ENCODE results near the gene SEMA3B. TPM values are rescaled to one million over a fixed set of nuclear protein-coding genes. Genes with fewer than 3 reads are reported as not detected.

SEMA3B gene
- total RNA-seq, 1 experiment from 2014 or later, result 7.3 TPM

DNA sequence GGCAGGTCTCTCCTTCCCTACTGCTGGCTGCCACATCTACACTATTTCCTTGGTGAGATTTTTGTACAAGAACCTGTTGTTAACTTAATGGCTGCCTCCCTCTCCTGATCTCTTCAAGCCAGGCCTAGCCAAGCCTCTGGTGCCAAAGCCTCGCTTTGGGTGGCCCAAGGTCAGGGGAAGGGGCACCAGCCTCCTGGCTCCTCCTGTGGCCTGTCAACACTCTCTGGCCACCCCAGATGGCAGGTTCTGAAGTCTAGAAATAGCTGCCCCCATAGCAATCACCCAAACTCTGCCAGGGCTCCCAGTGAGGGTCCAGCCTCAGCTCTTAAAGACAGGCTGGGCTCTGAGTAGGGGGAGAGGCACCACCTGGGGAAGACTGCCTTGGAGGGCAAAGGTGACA lies 18.3 kb downstream of the SEMA3B start:
- peaks cover 21% of the 10 kb centered on the region for H3K36me3 Mint-ChIP-seq
- H3K4me3 Mint-ChIP-seq, result no peak overlapping the region
- TF ChIP-seq, protein P1, sequence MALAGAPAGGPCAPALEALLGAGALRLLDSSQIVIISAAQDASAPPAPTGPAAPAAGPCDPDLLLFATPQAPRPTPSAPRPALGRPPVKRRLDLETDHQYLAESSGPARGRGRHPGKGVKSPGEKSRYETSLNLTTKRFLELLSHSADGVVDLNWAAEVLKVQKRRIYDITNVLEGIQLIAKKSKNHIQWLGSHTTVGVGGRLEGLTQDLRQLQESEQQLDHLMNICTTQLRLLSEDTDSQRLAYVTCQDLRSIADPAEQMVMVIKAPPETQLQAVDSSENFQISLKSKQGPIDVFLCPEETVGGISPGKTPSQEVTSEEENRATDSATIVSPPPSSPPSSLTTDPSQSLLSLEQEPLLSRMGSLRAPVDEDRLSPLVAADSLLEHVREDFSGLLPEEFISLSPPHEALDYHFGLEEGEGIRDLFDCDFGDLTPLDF (CRISPR knock-in tag; IDR thresholded peaks at IDR 0.05), result no peak
- TF ChIP-seq CBFB (CRISPR knock-in tag; IDR thresholded peaks at IDR 0.05; ENCODE audit: low read depth) (no peak), NFE2L1 (CRISPR knock-in tag; IDR thresholded peaks at IDR 0.05) (no peak), IRF2 (CRISPR knock-in tag; IDR thresholded peaks at IDR 0.05; ENCODE audit: borderline replicate concordance, low read depth) (no peak), SMAD3 (CRISPR knock-in tag; IDR thresholded peaks at IDR 0.05; ENCODE audit: borderline replicate concordance) (no peak), ZNF219 (CRISPR knock-in tag; IDR thresholded peaks at IDR 0.05; ENCODE audit: borderline replicate concordance) (no peak), ZNF263 (CRISPR knock-in tag; IDR thresholded peaks at IDR 0.05; ENCODE audit: low read depth) (no peak), ETV6 (CRISPR knock-in tag; IDR thresholded peaks at IDR 0.05) (no peak), NFYB (CRISPR knock-in tag; conservative IDR thresholded peaks at IDR 0.05; ENCODE audit: low read depth) (no peak), NR1H2 (CRISPR knock-in tag; IDR thresholded peaks at IDR 0.05) (no peak), FOXK1 (CRISPR knock-in tag; IDR thresholded peaks at IDR 0.05) (no peak), ATF1 (CRISPR knock-in tag; IDR thresholded peaks at IDR 0.05) (no peak), JUN (CRISPR knock-in tag; IDR thresholded peaks at IDR 0.05) (no peak), SP1 (CRISPR knock-in tag; conservative IDR thresholded peaks at IDR 0.05) (no peak)
- TF ChIP-seq, protein P2, sequence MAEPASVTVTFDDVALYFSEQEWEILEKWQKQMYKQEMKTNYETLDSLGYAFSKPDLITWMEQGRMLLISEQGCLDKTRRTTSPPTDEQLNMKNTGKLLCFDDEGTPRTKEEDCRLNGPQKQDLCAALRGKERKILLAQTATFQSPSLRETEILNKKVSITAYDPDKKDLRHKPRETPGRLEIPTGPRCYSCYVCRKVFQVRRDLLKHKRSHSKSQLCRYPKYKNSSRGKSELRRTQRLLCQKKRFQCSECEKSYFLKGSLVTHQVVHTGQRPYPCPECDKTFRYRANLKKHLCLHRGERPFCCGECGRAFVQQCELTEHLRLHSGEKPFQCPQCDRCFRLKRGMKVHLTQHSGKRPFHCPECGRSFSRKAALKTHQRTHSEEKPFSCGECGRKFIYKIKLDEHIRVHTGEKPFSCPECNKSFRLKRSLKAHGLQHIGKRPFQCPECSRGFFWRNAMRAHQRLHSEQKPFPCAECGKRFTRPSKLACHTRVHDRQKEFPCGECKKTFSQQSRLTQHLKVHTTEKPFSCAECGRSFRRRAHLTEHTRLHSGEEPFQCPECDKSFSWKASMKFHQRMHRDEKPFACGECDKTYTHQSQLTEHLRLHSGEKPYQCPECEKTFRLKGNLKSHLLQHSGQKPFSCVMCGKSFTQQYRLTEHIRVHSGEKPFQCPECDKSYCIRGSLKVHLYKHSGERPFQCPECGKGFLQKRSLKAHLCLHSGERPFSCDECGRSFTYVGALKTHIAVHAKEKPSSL (CRISPR knock-in tag; conservative IDR thresholded peaks at IDR 0.05), result no peak
- TF ChIP-seq, protein P3, sequence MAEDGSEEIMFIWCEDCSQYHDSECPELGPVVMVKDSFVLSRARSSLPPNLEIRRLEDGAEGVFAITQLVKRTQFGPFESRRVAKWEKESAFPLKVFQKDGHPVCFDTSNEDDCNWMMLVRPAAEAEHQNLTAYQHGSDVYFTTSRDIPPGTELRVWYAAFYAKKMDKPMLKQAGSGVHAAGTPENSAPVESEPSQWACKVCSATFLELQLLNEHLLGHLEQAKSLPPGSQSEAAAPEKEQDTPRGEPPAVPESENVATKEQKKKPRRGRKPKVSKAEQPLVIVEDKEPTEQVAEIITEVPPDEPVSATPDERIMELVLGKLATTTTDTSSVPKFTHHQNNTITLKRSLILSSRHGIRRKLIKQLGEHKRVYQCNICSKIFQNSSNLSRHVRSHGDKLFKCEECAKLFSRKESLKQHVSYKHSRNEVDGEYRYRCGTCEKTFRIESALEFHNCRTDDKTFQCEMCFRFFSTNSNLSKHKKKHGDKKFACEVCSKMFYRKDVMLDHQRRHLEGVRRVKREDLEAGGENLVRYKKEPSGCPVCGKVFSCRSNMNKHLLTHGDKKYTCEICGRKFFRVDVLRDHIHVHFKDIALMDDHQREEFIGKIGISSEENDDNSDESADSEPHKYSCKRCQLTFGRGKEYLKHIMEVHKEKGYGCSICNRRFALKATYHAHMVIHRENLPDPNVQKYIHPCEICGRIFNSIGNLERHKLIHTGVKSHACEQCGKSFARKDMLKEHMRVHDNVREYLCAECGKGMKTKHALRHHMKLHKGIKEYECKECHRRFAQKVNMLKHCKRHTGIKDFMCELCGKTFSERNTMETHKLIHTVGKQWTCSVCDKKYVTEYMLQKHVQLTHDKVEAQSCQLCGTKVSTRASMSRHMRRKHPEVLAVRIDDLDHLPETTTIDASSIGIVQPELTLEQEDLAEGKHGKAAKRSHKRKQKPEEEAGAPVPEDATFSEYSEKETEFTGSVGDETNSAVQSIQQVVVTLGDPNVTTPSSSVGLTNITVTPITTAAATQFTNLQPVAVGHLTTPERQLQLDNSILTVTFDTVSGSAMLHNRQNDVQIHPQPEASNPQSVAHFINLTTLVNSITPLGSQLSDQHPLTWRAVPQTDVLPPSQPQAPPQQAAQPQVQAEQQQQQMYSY (CRISPR knock-in tag; IDR thresholded peaks at IDR 0.05), result no peak
- TF ChIP-seq, protein P4, sequence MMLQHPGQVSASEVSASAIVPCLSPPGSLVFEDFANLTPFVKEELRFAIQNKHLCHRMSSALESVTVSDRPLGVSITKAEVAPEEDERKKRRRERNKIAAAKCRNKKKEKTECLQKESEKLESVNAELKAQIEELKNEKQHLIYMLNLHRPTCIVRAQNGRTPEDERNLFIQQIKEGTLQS (CRISPR knock-in tag; conservative IDR thresholded peaks at IDR 0.05), result no peak
- TF ChIP-seq, protein P5, sequence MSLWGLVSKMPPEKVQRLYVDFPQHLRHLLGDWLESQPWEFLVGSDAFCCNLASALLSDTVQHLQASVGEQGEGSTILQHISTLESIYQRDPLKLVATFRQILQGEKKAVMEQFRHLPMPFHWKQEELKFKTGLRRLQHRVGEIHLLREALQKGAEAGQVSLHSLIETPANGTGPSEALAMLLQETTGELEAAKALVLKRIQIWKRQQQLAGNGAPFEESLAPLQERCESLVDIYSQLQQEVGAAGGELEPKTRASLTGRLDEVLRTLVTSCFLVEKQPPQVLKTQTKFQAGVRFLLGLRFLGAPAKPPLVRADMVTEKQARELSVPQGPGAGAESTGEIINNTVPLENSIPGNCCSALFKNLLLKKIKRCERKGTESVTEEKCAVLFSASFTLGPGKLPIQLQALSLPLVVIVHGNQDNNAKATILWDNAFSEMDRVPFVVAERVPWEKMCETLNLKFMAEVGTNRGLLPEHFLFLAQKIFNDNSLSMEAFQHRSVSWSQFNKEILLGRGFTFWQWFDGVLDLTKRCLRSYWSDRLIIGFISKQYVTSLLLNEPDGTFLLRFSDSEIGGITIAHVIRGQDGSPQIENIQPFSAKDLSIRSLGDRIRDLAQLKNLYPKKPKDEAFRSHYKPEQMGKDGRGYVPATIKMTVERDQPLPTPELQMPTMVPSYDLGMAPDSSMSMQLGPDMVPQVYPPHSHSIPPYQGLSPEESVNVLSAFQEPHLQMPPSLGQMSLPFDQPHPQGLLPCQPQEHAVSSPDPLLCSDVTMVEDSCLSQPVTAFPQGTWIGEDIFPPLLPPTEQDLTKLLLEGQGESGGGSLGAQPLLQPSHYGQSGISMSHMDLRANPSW (CRISPR knock-in tag; conservative IDR thresholded peaks at IDR 0.05; ENCODE audit: low read depth), result no peak
- TF ChIP-seq, protein P6, sequence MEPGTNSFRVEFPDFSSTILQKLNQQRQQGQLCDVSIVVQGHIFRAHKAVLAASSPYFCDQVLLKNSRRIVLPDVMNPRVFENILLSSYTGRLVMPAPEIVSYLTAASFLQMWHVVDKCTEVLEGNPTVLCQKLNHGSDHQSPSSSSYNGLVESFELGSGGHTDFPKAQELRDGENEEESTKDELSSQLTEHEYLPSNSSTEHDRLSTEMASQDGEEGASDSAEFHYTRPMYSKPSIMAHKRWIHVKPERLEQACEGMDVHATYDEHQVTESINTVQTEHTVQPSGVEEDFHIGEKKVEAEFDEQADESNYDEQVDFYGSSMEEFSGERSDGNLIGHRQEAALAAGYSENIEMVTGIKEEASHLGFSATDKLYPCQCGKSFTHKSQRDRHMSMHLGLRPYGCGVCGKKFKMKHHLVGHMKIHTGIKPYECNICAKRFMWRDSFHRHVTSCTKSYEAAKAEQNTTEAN (CRISPR knock-in tag; IDR thresholded peaks at IDR 0.05), result no peak
- no peaks in the 10 kb centered on the region; the same call in 1 of the 2 replicates for H3K27me3 Mint-ChIP-seq (ENCODE audit: low read depth)
- POLR2A ChIA-PET, result no interaction called here
- DNase-seq (ENCODE audit: low spot score) (no peak), ATAC-seq (no peak)
- CTCF ChIA-PET, result interaction anchor here (0.6 kb wide), 1 partner anchor 24 kb away, joined by 3 read pairs; no protein-coding TSS in a partner anchor
- H3K4me1 Mint-ChIP-seq, result peaks cover 6% of the 10 kb centered on the region
- H3K9me3 Mint-ChIP-seq, result no peaks in the 10 kb centered on the region
- H3K27ac Mint-ChIP-seq, result no peak overlapping the region
